PC-3 (cell line): ENCODE results near the gene TMCC3. TPM values are rescaled to one million over a fixed set of nuclear protein-coding genes. Genes with fewer than 3 reads are reported as not detected.
A peak's percentile ranks its signal among the peaks of the same experiment; 100 is the strongest.

ENCODE experiments used
- ATAC-seq: fragments of 200-7000 bp; cut with Tn5 transposase; 2 replicates; pipeline ENCODE4 v1.9.1; 2020; ENCODE audit warnings: mild to moderate bottlenecking, moderate library complexity
- BruUV-seq: library from RNA; stranded (reverse); fragments of 400-500 nt; replicated peaks from 2 replicates; lab custom pipeline; 2021; lab: Mats Ljungman, UMichigan
- CTCF ChIA-PET: fragments of 300-600 bp; sonication (Branson Sonifier 250); formaldehyde crosslinking; loops from one replicate; lab custom pipeline; 2022; ENCODE audit warnings: antibody characterized with exemption; lab: Charles Lee
- POLR2A ChIA-PET: fragments of 300-600 bp; sonication (Branson Sonifier 250); formaldehyde crosslinking; loops from one replicate; lab custom pipeline; 2022; ENCODE audit warnings: antibody characterized with exemption; ENCODE audit not compliant: unreplicated experiment; lab: Charles Lee
- DNase-seq: peaks from one replicate; pipeline ENCODE4 v3.0.0-alpha.2; 2015
- H2AFZ ChIP-seq: fragments of 300-600 bp; sonication (generic); 2 replicates; pipeline ENCODE4 v1.6.0; 2016; ENCODE audit warnings: antibody characterized with exemption, low read length
- H3F3A ChIP-seq: fragments of 300-600 bp; sonication (generic); one replicate; pipeline ENCODE4 v1.6.0; 2017; ENCODE audit warnings: antibody characterized with exemption, low read length, control low read depth, mild to moderate bottlenecking; ENCODE audit not compliant: unreplicated experiment
- H3K27ac ChIP-seq: fragments of 300-600 bp; sonication (generic); 2 replicates; pipeline ENCODE4 v1.5.1; 2016; ENCODE audit warnings: mild to moderate bottlenecking, low read length
- H3K27me3 ChIP-seq: fragments of 300-600 bp; sonication (generic); 2 replicates; pipeline ENCODE4 v1.6.1; 2016; ENCODE audit warnings: low read length, mixed read lengths
- H3K36me3 ChIP-seq: fragments of 300-600 bp; sonication (generic); 2 replicates; pipeline ENCODE4 v1.6.1; 2016; ENCODE audit warnings: low read depth, mixed run types, low read length, mixed read lengths
- H3K4me1 ChIP-seq: fragments of 300-600 bp; sonication (generic); 2 replicates; pipeline ENCODE4 v1.5.1; 2016; ENCODE audit warnings: low read length; ENCODE audit not compliant: insufficient read depth
- H3K4me2 ChIP-seq: fragments of 300-600 bp; sonication (generic); 2 replicates; pipeline ENCODE4 v1.6.0; 2016; ENCODE audit warnings: low read length
- H3K4me3 ChIP-seq: fragments of 300-600 bp; sonication (generic); 2 replicates; pipeline ENCODE4 v1.5.1; 2016; ENCODE audit warnings: mild to moderate bottlenecking, low read length, mixed read lengths
- H3K79me2 ChIP-seq: fragments of 300-600 bp; sonication (generic); 2 replicates; pipeline ENCODE4 v1.6.1; 2017; ENCODE audit warnings: low read length, mixed read lengths
- H3K9ac ChIP-seq: fragments of 300-600 bp; sonication (generic); 2 replicates; pipeline ENCODE4 v1.6.0; 2016; ENCODE audit warnings: mild to moderate bottlenecking, low read length
- H3K9me2 ChIP-seq: fragments of 300-600 bp; sonication (generic); replicated peaks from 2 replicates; pipeline ENCODE4 v1.6.1; 2016; ENCODE audit warnings: mixed run types, low read length, mixed read lengths
- H3K9me3 ChIP-seq: fragments of 300-600 bp; sonication (generic); 2 replicates; pipeline ENCODE4 v1.6.1; 2016; ENCODE audit warnings: low read length, mixed read lengths
- H4K20me1 ChIP-seq: fragments of 300-600 bp; sonication (generic); 2 replicates; pipeline ENCODE4 v1.6.1; 2016; ENCODE audit warnings: low read length, mixed read lengths
- EZH2 ChIP-seq: fragments of 300-600 bp; sonication (generic); IDR thresholded peaks from one replicate; pipeline ENCODE4 v1.6.1; 2017; ENCODE audit warnings: antibody characterized with exemption, mild to moderate bottlenecking, low read length; ENCODE audit not compliant: unreplicated experiment
- EZH2phosphoT487 ChIP-seq: fragments of 300-600 bp; sonication (generic); IDR thresholded peaks from 2 replicates; pipeline ENCODE4 v1.6.1; 2018; ENCODE audit warnings: mild to moderate bottlenecking, antibody characterized with exemption, low read length, borderline replicate concordance
- intact Hi-C: fragments of 100-400 bp; cut with micrococcal nuclease; formaldehyde crosslinking; loops from 2 replicates; pipeline ENCODE4 v1.9.0; 2023
- total RNA-seq: library from RNA; depleted of rRNA; stranded (reverse); fragments of >200 nt; gene quantifications from 2 replicates; pipeline ENCODE4 v1.2.3, GENCODE V29; 2014
- TF ChIP-seq, protein P1 (sequence below): fragments of 300-600 bp; sonication (generic); conservative IDR thresholded peaks from 2 replicates; pipeline ENCODE4 v1.5.1; 2017; ENCODE audit warnings: antibody characterized with exemption, low read depth, mild to moderate bottlenecking, low read length

The TMCC3 gene
- total RNA-seq, 1 experiment from 2014 or later = 6.5 TPM

DNA sequence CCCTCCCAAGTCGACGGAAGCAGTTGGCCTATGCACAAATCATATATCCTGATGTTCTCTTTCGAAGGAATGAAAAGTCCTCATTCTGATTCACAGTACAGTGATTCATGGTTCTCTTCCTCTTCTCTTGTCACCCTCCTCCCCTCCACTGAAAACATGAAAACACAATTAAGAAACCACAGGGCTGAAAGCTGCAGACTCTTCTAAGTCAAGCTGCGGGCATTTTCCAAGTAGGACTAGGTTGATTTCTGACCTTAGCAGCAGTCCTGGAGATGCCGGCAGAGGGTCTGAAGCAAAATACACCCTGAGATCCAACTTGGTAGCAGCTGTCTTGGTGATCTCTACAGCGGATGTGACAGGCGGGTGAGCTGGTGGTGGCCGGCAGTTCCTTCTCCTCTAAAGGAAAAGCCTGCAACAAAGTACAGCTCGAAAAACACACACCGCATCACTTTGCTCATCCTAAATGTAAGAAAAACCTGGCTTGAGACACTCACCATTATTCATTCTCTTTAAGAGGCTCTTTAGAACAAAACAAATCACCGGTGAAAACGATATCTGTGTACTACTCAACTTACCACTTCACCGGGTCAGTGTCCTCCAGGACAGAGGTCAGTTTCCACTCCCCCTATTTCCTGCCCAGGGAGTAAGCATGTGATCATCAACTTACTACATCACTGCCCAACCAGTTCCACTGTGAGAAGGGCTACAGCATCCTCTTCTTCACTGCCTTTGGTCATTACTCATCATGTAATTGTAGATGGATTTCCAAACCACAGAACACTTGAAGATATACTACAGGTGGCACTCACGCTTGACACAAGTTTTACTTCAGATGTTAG is 6.0 kb downstream of the TMCC3 start:
- peak overlapping the region; percentile 56 for H2AFZ ChIP-seq
- DNase-seq = peak; percentile 92
- POLR2A ChIA-PET = no interaction called here

DNA sequence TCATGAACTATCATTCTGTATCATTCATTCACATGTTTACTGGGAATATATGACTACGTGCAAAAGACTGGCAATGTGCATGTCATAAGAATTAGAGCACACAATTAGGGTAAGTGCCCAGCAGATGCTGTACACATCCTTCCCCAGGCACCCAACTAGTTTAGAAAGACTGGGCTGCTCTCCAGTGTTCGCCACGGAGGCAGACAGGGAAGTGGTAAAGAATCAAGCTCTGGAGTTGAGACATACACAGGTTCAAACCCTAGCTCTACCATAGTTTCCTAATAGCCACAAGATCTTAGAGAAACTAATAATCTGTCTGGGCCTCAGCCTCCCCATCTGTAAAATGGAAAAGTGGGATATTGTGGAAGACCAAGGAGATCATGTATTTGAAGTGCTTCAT is 6.8 kb downstream of the TMCC3 start:
- H3K4me2 ChIP-seq = peak overlapping the region; percentile 82
- intact Hi-C loops = loop anchor here (2.0 kb wide), 2 partner anchors 49 to 97 kb away; no protein-coding TSS in a partner anchor
- CTCF ChIA-PET = no interaction called here
- no peaks in the 10 kb centered on the region for H4K20me1 ChIP-seq
- POLR2A ChIA-PET = no interaction called here
- peaks cover 45% of the 10 kb centered on the region for H3K4me1 ChIP-seq
- H3K9me2 ChIP-seq = no peaks in the 10 kb centered on the region
- no peaks in the 10 kb centered on the region for H3F3A ChIP-seq
- no peaks in the 10 kb centered on the region for H3K36me3 ChIP-seq
- BruUV-seq = no TSS peak
- TF ChIP-seq, protein P1, sequence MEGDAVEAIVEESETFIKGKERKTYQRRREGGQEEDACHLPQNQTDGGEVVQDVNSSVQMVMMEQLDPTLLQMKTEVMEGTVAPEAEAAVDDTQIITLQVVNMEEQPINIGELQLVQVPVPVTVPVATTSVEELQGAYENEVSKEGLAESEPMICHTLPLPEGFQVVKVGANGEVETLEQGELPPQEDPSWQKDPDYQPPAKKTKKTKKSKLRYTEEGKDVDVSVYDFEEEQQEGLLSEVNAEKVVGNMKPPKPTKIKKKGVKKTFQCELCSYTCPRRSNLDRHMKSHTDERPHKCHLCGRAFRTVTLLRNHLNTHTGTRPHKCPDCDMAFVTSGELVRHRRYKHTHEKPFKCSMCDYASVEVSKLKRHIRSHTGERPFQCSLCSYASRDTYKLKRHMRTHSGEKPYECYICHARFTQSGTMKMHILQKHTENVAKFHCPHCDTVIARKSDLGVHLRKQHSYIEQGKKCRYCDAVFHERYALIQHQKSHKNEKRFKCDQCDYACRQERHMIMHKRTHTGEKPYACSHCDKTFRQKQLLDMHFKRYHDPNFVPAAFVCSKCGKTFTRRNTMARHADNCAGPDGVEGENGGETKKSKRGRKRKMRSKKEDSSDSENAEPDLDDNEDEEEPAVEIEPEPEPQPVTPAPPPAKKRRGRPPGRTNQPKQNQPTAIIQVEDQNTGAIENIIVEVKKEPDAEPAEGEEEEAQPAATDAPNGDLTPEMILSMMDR = no peak
- TF ChIP-seq EZH2phosphoT487 (no peak), EZH2 (no peak)
- H3K9ac ChIP-seq = peak overlapping the region; percentile 57; the same call in 1 of the 2 replicates
- no peak for ATAC-seq
- no peaks in the 10 kb centered on the region for H3K27me3 ChIP-seq
- H3K79me2 ChIP-seq = peaks cover 38% of the 10 kb centered on the region
- no peak overlapping the region for H2AFZ ChIP-seq
- peak overlapping the region; percentile 56; the same call in 1 of the 2 replicates for H3K4me3 ChIP-seq
- peak overlapping the region; percentile 94 for H3K27ac ChIP-seq
- no peaks in the 10 kb centered on the region for H3K9me3 ChIP-seq
- peak; percentile 6 for DNase-seq

More for the DNA sequence above, 6.0 kb downstream of the TMCC3 start:
- Histone ChIP-seq H3K4me3 (peak overlapping the region; percentile 56), H3K27me3 (no peaks in the 10 kb centered on the region), H3K9ac (peak overlapping the region; percentile 57), H3K4me2 (peak overlapping the region; percentile 82), H3K4me1 (peaks cover 48% of the 10 kb centered on the region), H3K27ac (peak overlapping the region; percentile 94), H3K9me2 (no peaks in the 10 kb centered on the region), H3K9me3 (no peaks in the 10 kb centered on the region), H3F3A (no peaks in the 10 kb centered on the region), H4K20me1 (no peaks in the 10 kb centered on the region), H3K36me3 (no peaks in the 10 kb centered on the region), H3K79me2 (peaks cover 45% of the 10 kb centered on the region)
- TF ChIP-seq EZH2 (no peak), EZH2phosphoT487 (no peak)
- TF ChIP-seq, protein P1 = no peak
- CTCF ChIA-PET = no interaction called here
- peak; percentile 71 for ATAC-seq
- intact Hi-C loops = loop anchor here (2.0 kb wide), 2 partner anchors 50 to 98 kb away; no protein-coding TSS in a partner anchor
- TSS peak; percentile 10 for BruUV-seq

DNA sequence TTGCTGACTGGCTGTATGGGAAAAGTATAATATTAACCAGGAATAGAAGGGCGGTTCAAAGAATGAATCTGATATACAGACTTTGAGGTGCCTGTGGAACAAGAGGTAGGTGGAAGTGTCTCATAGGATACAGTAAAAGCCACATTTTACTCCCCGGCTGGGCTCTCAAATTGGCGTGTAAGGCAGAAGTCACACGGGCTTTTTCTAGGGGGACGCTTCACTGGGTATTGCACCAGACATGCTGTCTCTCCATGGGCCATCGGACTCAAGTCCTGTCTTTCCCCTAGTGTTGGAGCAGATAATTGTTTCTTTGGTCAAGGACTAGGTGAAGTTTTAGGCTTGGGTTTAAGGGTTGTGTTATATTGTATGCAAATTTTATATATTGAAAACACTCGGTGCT is 9.1 kb downstream of the TMCC3 start:
- Histone ChIP-seq H3K4me1 (peaks cover 37% of the 10 kb centered on the region), H3K9me2 (no peaks in the 10 kb centered on the region), H3K27me3 (no peaks in the 10 kb centered on the region), H3K27ac (no peak overlapping the region), H4K20me1 (no peaks in the 10 kb centered on the region), H3K9me3 (no peaks in the 10 kb centered on the region), H3K79me2 (peaks cover 23% of the 10 kb centered on the region), H3K4me3 (no peak overlapping the region), H2AFZ (no peak overlapping the region), H3F3A (no peaks in the 10 kb centered on the region), H3K9ac (no peak overlapping the region), H3K4me2 (no peak overlapping the region), H3K36me3 (no peaks in the 10 kb centered on the region)
- ChIA-PET POLR2A (no interaction called here), CTCF (no interaction called here)
- no peak for ATAC-seq
- no peak for DNase-seq
- no TSS peak for BruUV-seq
- intact Hi-C loops = no loop called here
- TF ChIP-seq EZH2phosphoT487 = no peak
- no peak for TF ChIP-seq EZH2
- TF ChIP-seq, protein P1 = no peak
